ENCODE measurements around the gene LCE2C.

- no peak for TF ChIP-seq MYC (IDR thresholded peaks at IDR 0.05; ENCODE audit: low read depth, low read length)
- TF ChIP-seq CTCF (IDR thresholded peaks at IDR 0.05; ENCODE audit: low read depth, low read length) = no peak
- TF ChIP-seq POLR2A (IDR thresholded peaks at IDR 0.05; ENCODE audit: extremely low read depth, insufficient read length) = no peak
- TF ChIP-seq, protein P1, sequence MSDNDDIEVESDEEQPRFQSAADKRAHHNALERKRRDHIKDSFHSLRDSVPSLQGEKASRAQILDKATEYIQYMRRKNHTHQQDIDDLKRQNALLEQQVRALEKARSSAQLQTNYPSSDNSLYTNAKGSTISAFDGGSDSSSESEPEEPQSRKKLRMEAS (IDR thresholded peaks at IDR 0.05; ENCODE audit: low read depth, low read length) = no peak
Measured at GRCh38 chr1:152681616-152682015, 6.5 kb downstream of the LCE2C start.

Data from NB4 (cell line).